ENCODE data around the gene NANP.

DNA sequence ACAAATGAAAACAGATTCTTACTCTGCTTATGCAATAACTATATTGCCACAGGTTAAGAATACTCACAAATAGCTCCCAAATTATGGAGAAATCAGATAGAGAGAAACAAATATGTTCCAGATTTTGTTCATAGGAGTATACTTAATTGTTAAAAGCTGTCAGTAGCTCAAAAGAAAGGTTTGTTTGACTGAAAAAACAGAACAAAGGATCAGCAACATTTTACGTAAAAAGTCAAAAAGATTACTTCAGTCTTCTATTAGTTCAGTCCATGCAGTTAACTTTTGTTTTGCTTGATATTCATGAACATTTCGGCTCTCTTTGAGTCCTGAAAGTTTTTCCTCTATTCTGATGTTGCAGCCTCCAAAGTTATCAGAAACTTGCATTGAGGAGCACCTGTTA, 13.4 kb upstream of the NANP start:
- TF ChIP-seq, protein P1, sequence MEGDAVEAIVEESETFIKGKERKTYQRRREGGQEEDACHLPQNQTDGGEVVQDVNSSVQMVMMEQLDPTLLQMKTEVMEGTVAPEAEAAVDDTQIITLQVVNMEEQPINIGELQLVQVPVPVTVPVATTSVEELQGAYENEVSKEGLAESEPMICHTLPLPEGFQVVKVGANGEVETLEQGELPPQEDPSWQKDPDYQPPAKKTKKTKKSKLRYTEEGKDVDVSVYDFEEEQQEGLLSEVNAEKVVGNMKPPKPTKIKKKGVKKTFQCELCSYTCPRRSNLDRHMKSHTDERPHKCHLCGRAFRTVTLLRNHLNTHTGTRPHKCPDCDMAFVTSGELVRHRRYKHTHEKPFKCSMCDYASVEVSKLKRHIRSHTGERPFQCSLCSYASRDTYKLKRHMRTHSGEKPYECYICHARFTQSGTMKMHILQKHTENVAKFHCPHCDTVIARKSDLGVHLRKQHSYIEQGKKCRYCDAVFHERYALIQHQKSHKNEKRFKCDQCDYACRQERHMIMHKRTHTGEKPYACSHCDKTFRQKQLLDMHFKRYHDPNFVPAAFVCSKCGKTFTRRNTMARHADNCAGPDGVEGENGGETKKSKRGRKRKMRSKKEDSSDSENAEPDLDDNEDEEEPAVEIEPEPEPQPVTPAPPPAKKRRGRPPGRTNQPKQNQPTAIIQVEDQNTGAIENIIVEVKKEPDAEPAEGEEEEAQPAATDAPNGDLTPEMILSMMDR (IDR thresholded peaks at IDR 0.05): no peak
- TF ChIP-seq POLR2A (IDR thresholded peaks at IDR 0.05): no peak

Data from right lobe of liver (tissue), 4 donors.